Activated CD8-positive, alpha-beta memory T cell treated with anti-CD3 and anti-CD28 coated beads, Interleukin-2, amount 10 ng/mL, durations not matched to agents 7 days and 5 days (primary cell): Measurements from ENCODE around the gene PRKRA. TPM values are rescaled to one million over a fixed set of nuclear protein-coding genes. Genes with fewer than 3 reads are reported as not detected.
A peak's percentile ranks its signal among the peaks of the same experiment; 100 is the strongest.

Experiments used
- ATAC-seq: fragments of 150-1000 bp; cut with Tn5 transposase; one replicate; pipeline ENCODE4 v1.10.0; 2021; ENCODE audit warnings: moderate library complexity
- CTCF ChIA-PET: fragments of 350-600 bp; sonication (Branson Sonifier 250); formaldehyde crosslinking; loops from one replicate; lab custom pipeline; 2021; ENCODE audit warnings: antibody characterized with exemption; lab: Charles Lee
- DNase-seq: peaks from one replicate; pipeline ENCODE4 v3.0.0-alpha.2; 2020
- H3K27ac Mint-ChIP-seq: one replicate; pipeline ENCODE4 v1.8.0; 2021; ENCODE audit warnings: mild to moderate bottlenecking, mixed read lengths
- H3K27me3 Mint-ChIP-seq: one replicate; pipeline ENCODE4 v1.8.0; 2021; ENCODE audit warnings: mixed read lengths
- H3K36me3 Mint-ChIP-seq: one replicate; pipeline ENCODE4 v1.8.0; 2021; ENCODE audit warnings: mild to moderate bottlenecking, mixed read lengths
- H3K4me1 Mint-ChIP-seq: one replicate; pipeline ENCODE4 v1.8.0; 2021; ENCODE audit warnings: mixed read lengths
- H3K4me3 Mint-ChIP-seq: one replicate; pipeline ENCODE4 v1.8.0; 2021; ENCODE audit warnings: mild to moderate bottlenecking, moderate library complexity, mixed read lengths
- H3K9me3 Mint-ChIP-seq: one replicate; pipeline ENCODE4 v1.8.0; 2022; ENCODE audit warnings: low read depth, mixed read lengths
- total RNA-seq, 2 experiments: library from RNA; stranded (reverse); gene quantifications; one replicate each; pipeline ENCODE4 v1.2.3, GENCODE V29; 2021

Gene PRKRA
- total RNA-seq, 2 experiments from 2014 or later, result 33.5 to 37.5 TPM

GRCh38 chr2:178403671-178404306, 47.2 kb downstream of the PRKRA start:
- Mint-ChIP-seq H3K36me3 (peaks cover 7% of the 10 kb centered on the region), H3K9me3 (no peaks in the 10 kb centered on the region), H3K27me3 (peaks cover 2% of the 10 kb centered on the region), H3K4me1 (peaks cover 54% of the 10 kb centered on the region), H3K4me3 (peak overlapping the region; percentile 56), H3K27ac (peak overlapping the region; percentile 86)
- ATAC-seq (peak; percentile 55), DNase-seq (peak; percentile 51)
- CTCF ChIA-PET, result interaction anchor here (1.1 to 7.9 kb wide), 3 partner anchors 8 to 47 kb away, joined by 3 to 150 read pairs (median 6); partner anchors contain the start of genes PJVK and PRKRA

GRCh38 chr2:178401994-178402437, 49.0 kb downstream of the PRKRA start:
- Mint-ChIP-seq H3K4me3 (no peak overlapping the region), H3K4me1 (peaks cover 54% of the 10 kb centered on the region), H3K27me3 (peaks cover 2% of the 10 kb centered on the region), H3K9me3 (no peaks in the 10 kb centered on the region), H3K36me3 (peaks cover 5% of the 10 kb centered on the region), H3K27ac (peak overlapping the region; percentile 36)
- no peak for ATAC-seq
- CTCF ChIA-PET, result interaction anchor here (1.3 to 7.9 kb wide), 3 partner anchors 10 to 49 kb away, joined by 3 to 150 read pairs (median 4); partner anchors contain the start of genes PJVK and PRKRA
- no peak for DNase-seq

- DNase-seq, result no peak
- CTCF ChIA-PET, result interaction anchor here (0.8 to 5.9 kb wide), 9 partner anchors 10 to 285 kb away, joined by 3 to 139 read pairs (median 5); partner anchors contain the start of gene RBM45
- H3K27me3 Mint-ChIP-seq, result peaks cover 17% of the 10 kb centered on the region
Measured at GRCh38 chr2:178397002-178397605, 53.9 kb downstream of the PRKRA start.

GRCh38 chr2:178395941-178396570, 54.9 kb downstream of the PRKRA start:
- no peak for ATAC-seq
- Mint-ChIP-seq H3K4me3 (no peak overlapping the region), H3K4me1 (peaks cover 8% of the 10 kb centered on the region), H3K27ac (no peak overlapping the region), H3K36me3 (no peaks in the 10 kb centered on the region), H3K9me3 (no peaks in the 10 kb centered on the region), H3K27me3 (peaks cover 18% of the 10 kb centered on the region)
- no peak for DNase-seq
- CTCF ChIA-PET, result interaction anchor here (0.9 to 5.9 kb wide), 9 partner anchors 8 to 127 kb away, joined by 3 to 139 read pairs (median 6); no protein-coding TSS in a partner anchor

More at GRCh38 chr2:178397002-178397605, 53.9 kb downstream of the PRKRA start:
- ATAC-seq, result peak; percentile 89
- Mint-ChIP-seq H3K9me3 (no peaks in the 10 kb centered on the region), H3K36me3 (peaks cover under 1% of the 10 kb centered on the region), H3K27ac (no peak overlapping the region), H3K4me1 (peaks cover 16% of the 10 kb centered on the region), H3K4me3 (no peak overlapping the region)

- DNase-seq, result no peak
- no peak overlapping the region for H3K4me3 Mint-ChIP-seq
- peaks cover 8% of the 10 kb centered on the region for H3K4me1 Mint-ChIP-seq
- H3K27me3 Mint-ChIP-seq, result peaks cover 18% of the 10 kb centered on the region
- ATAC-seq, result no peak
- H3K27ac Mint-ChIP-seq, result no peak overlapping the region
- H3K36me3 Mint-ChIP-seq, result no peaks in the 10 kb centered on the region
- H3K9me3 Mint-ChIP-seq, result no peaks in the 10 kb centered on the region
- CTCF ChIA-PET, result interaction anchor here (0.7 to 5.9 kb wide), 11 partner anchors 9 to 481 kb away, joined by 3 to 139 read pairs (median 6); partner anchors contain the start of gene PLEKHA3
Measured at GRCh38 chr2:178395295-178395694, 55.7 kb downstream of the PRKRA start.

- CTCF ChIA-PET, result interaction anchor here (0.7 to 5.9 kb wide), 11 partner anchors 9 to 481 kb away, joined by 3 to 139 read pairs (median 6); partner anchors contain the start of gene PLEKHA3
- Mint-ChIP-seq H3K4me3 (no peak overlapping the region), H3K27me3 (peaks cover 18% of the 10 kb centered on the region), H3K9me3 (no peaks in the 10 kb centered on the region), H3K4me1 (peaks cover 8% of the 10 kb centered on the region), H3K36me3 (no peaks in the 10 kb centered on the region), H3K27ac (no peak overlapping the region)
- no peak for ATAC-seq
- DNase-seq, result no peak
Measured at GRCh38 chr2:178394859-178395258, 56.1 kb downstream of the PRKRA start.

- Mint-ChIP-seq H3K4me1 (peaks cover 6% of the 10 kb centered on the region), H3K4me3 (no peak overlapping the region), H3K9me3 (no peaks in the 10 kb centered on the region), H3K36me3 (peaks cover 2% of the 10 kb centered on the region), H3K27ac (no peak overlapping the region), H3K27me3 (peaks cover 18% of the 10 kb centered on the region)
- DNase-seq (no peak), ATAC-seq (no peak)
- CTCF ChIA-PET, result interaction anchor here (0.8 to 2.2 kb wide), 4 partner anchors 9 to 59 kb away, joined by 3 to 14 read pairs (median 4); partner anchors contain the start of genes PJVK and PRKRA
Measured at GRCh38 chr2:178392215-178392614, 58.8 kb downstream of the PRKRA start.

- ATAC-seq (no peak), DNase-seq (no peak)
- CTCF ChIA-PET, result interaction anchor here (1.3 to 2.2 kb wide), 3 partner anchors 10 to 59 kb away, joined by 4 to 14 read pairs (median 5); partner anchors contain the start of genes PJVK and PRKRA
- H3K4me3 Mint-ChIP-seq, result no peak overlapping the region
- H3K36me3 Mint-ChIP-seq, result peaks cover 4% of the 10 kb centered on the region
- peaks cover 18% of the 10 kb centered on the region for H3K27me3 Mint-ChIP-seq
- H3K27ac Mint-ChIP-seq, result no peak overlapping the region
- H3K9me3 Mint-ChIP-seq, result no peaks in the 10 kb centered on the region
- H3K4me1 Mint-ChIP-seq, result peaks cover 8% of the 10 kb centered on the region
Measured at GRCh38 chr2:178391701-178392100, 59.3 kb downstream of the PRKRA start.

GRCh38 chr2:178388287-178388686, 62.7 kb downstream of the PRKRA start:
- Mint-ChIP-seq H3K27ac (no peak overlapping the region), H3K9me3 (no peaks in the 10 kb centered on the region), H3K4me3 (no peak overlapping the region), H3K36me3 (peaks cover 4% of the 10 kb centered on the region), H3K27me3 (peaks cover 15% of the 10 kb centered on the region), H3K4me1 (peaks cover 10% of the 10 kb centered on the region)
- DNase-seq (no peak), ATAC-seq (no peak)
- CTCF ChIA-PET, result no interaction called here

GRCh38 chr2:178386986-178387597, 63.9 kb downstream of the PRKRA start:
- Mint-ChIP-seq H3K9me3 (no peaks in the 10 kb centered on the region), H3K27me3 (peaks cover 9% of the 10 kb centered on the region), H3K4me1 (peaks cover 10% of the 10 kb centered on the region), H3K27ac (peak overlapping the region; percentile 70), H3K36me3 (peaks cover 4% of the 10 kb centered on the region), H3K4me3 (no peak overlapping the region)
- peak; percentile 75 for ATAC-seq
- DNase-seq, result no peak
- CTCF ChIA-PET, result interaction anchor here (1.0 to 3.2 kb wide), 4 partner anchors 8 to 111 kb away, joined by 3 to 9 read pairs (median 4); no protein-coding TSS in a partner anchor

GRCh38 chr2:178385595-178386148, 65.3 kb downstream of the PRKRA start:
- H3K4me1 Mint-ChIP-seq, result peaks cover 19% of the 10 kb centered on the region
- ATAC-seq (no peak), DNase-seq (no peak)
- peak overlapping the region; percentile 16 for H3K27ac Mint-ChIP-seq
- peaks cover 5% of the 10 kb centered on the region for H3K27me3 Mint-ChIP-seq
- H3K36me3 Mint-ChIP-seq, result peaks cover 4% of the 10 kb centered on the region
- no peak overlapping the region for H3K4me3 Mint-ChIP-seq
- no peaks in the 10 kb centered on the region for H3K9me3 Mint-ChIP-seq
- CTCF ChIA-PET, result interaction anchor here (1.3 to 3.2 kb wide), 3 partner anchors 9 to 29 kb away, joined by 3 to 9 read pairs (median 5); no protein-coding TSS in a partner anchor

- Mint-ChIP-seq H3K36me3 (peaks cover 4% of the 10 kb centered on the region), H3K9me3 (no peaks in the 10 kb centered on the region), H3K27ac (no peak overlapping the region), H3K4me3 (no peak overlapping the region), H3K4me1 (peaks cover 24% of the 10 kb centered on the region), H3K27me3 (peaks cover 10% of the 10 kb centered on the region)
- CTCF ChIA-PET, result no interaction called here
- DNase-seq (no peak), ATAC-seq (no peak)
Measured at GRCh38 chr2:178383718-178384117, 67.3 kb downstream of the PRKRA start.
